Measurements from ENCODE around the gene CLCN6.

DNA sequence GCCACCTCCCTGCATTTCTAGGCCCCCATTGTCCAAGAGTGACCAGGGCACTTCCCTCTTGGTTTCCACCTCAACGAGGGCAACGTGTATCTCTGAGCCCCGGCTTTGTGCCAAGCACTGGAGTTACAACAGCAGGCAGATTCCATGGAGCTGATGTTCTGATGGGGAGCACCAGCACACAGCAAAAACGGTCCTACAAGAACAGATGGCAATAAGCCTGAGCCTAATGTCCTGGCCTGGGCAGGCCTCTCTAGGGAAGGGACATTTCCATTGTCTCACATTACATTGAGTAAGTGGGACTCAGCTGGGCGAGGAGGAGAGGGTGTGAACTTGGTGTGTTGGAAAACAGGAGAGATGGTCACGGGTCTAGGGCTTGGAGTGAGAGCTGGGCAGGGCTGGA is 79.9 kb downstream of the CLCN6 start:
- TF ChIP-seq CEBPB (IDR thresholded peaks at IDR 0.05), result no peak
- no peak for TF ChIP-seq TCF12 (IDR thresholded peaks at IDR 0.05; ENCODE audit: low read depth)
- no peak for TF ChIP-seq ZBTB7A (IDR thresholded peaks at IDR 0.05; ENCODE audit: low read depth)
- no peak for TF ChIP-seq EP300 (IDR thresholded peaks at IDR 0.05; ENCODE audit: borderline replicate concordance)
- no peak for TF ChIP-seq NFIC (IDR thresholded peaks at IDR 0.05)
- TF ChIP-seq, protein P1, sequence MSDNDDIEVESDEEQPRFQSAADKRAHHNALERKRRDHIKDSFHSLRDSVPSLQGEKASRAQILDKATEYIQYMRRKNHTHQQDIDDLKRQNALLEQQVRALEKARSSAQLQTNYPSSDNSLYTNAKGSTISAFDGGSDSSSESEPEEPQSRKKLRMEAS (IDR thresholded peaks at IDR 0.05), result no peak
- no peak for TF ChIP-seq TAF1 (IDR thresholded peaks at IDR 0.05; ENCODE audit: low read depth)

Data from Ishikawa (cell line).